WTC11 (cell line): ENCODE data around the gene DNMT3A. TPM values are rescaled to one million over a fixed set of nuclear protein-coding genes. Genes with fewer than 3 reads are reported as not detected.

Experiments used
- ATAC-seq: fragments of 200-7000 bp; cut with Tn5 transposase; 2 replicates; pipeline ENCODE4 v1.10.0; 2021; ENCODE audit warnings: mild to moderate bottlenecking, moderate library complexity
- CTCF ChIA-PET: fragments of 300-600 bp; sonication (Branson Sonifier 250); formaldehyde crosslinking; loops from one replicate; lab custom pipeline; 2021; ENCODE audit warnings: antibody characterized with exemption; lab: Charles Lee
- POLR2A ChIA-PET: fragments of 350-600 bp; sonication (Branson Sonifier 250); formaldehyde crosslinking; loops from one replicate; lab custom pipeline; 2021; ENCODE audit warnings: antibody characterized with exemption; lab: Charles Lee
- DNase-seq: peaks from one replicate; pipeline ENCODE4 v3.0.0; 2021; ENCODE audit warnings: low spot score
- H3K27ac Mint-ChIP-seq: 2 replicates; pipeline ENCODE4 v1.8.0; 2021; ENCODE audit warnings: mixed read lengths
- H3K27me3 Mint-ChIP-seq: 2 replicates; pipeline ENCODE4 v1.8.0; 2021; ENCODE audit warnings: low read depth, mild to moderate bottlenecking, moderate library complexity, mixed read lengths
- H3K36me3 Mint-ChIP-seq: 2 replicates; pipeline ENCODE4 v1.8.0; 2021; ENCODE audit warnings: mixed read lengths
- H3K4me1 Mint-ChIP-seq: 2 replicates; pipeline ENCODE4 v1.8.0; 2022; ENCODE audit warnings: mixed read lengths
- H3K4me3 Mint-ChIP-seq: 2 replicates; pipeline ENCODE4 v1.8.0; 2021; ENCODE audit warnings: mild to moderate bottlenecking, moderate library complexity, mixed read lengths
- H3K9me3 Mint-ChIP-seq: 2 replicates; pipeline ENCODE4 v1.8.0; 2021; ENCODE audit warnings: mixed read lengths
- E2F4 ChIP-seq: sonication (generic); formaldehyde crosslinking; IDR thresholded peaks from 2 replicates; pipeline ENCODE4 v1.8.1; 2022; ENCODE audit warnings: low read depth, mild to moderate bottlenecking, moderate library complexity, missing genetic modification reagents, borderline replicate concordance
- FOXK1 ChIP-seq: sonication (generic); formaldehyde crosslinking; IDR thresholded peaks from 2 replicates; pipeline ENCODE4 v1.8.0; 2022; ENCODE audit warnings: mild to moderate bottlenecking, moderate library complexity, missing genetic modification reagents
- FOXP4 ChIP-seq: sonication (generic); formaldehyde crosslinking; IDR thresholded peaks from 2 replicates; pipeline ENCODE4 v1.8.0; 2022; ENCODE audit warnings: mild to moderate bottlenecking, missing genetic modification reagents
- NFATC4 ChIP-seq: fragments of 250-450 bp; sonication (Bioruptor Pico); IDR thresholded peaks from 2 replicates; pipeline ENCODE4 v1.9.0; 2021; ENCODE audit warnings: mild to moderate bottlenecking
- NFE2L1 ChIP-seq: sonication (generic); formaldehyde crosslinking; IDR thresholded peaks from 2 replicates; pipeline ENCODE4 v1.8.1; 2023; ENCODE audit warnings: missing genetic modification reagents
- PRRX2 ChIP-seq: fragments of 250-450 bp; sonication (Bioruptor Pico); IDR thresholded peaks from 2 replicates; pipeline ENCODE4 v1.8.0; 2021; ENCODE audit warnings: mild to moderate bottlenecking
- SP1 ChIP-seq: sonication (generic); formaldehyde crosslinking; conservative IDR thresholded peaks from 2 replicates; pipeline ENCODE4 v1.8.1; 2022; ENCODE audit warnings: missing genetic modification reagents
- ZMAT4 ChIP-seq: fragments of 250-450 bp; sonication (Bioruptor Pico); IDR thresholded peaks from 2 replicates; pipeline ENCODE4 v1.9.0; 2021; ENCODE audit warnings: mild to moderate bottlenecking
- ZNF232 ChIP-seq: sonication (generic); formaldehyde crosslinking; IDR thresholded peaks from 2 replicates; pipeline ENCODE4 v1.8.0; 2022; ENCODE audit warnings: mild to moderate bottlenecking, missing genetic modification reagents
- ZNF263 ChIP-seq: sonication (generic); formaldehyde crosslinking; IDR thresholded peaks from 2 replicates; pipeline ENCODE4 v1.8.1; 2022; ENCODE audit warnings: low read depth, mild to moderate bottlenecking, moderate library complexity, missing genetic modification reagents
- ZNF281 ChIP-seq: sonication (generic); formaldehyde crosslinking; IDR thresholded peaks from 2 replicates; pipeline ENCODE4 v1.8.0; 2023; ENCODE audit warnings: mild to moderate bottlenecking, missing genetic modification reagents
- ZNF317 ChIP-seq: sonication (generic); formaldehyde crosslinking; IDR thresholded peaks from 2 replicates; pipeline ENCODE4 v1.8.1; 2023; ENCODE audit warnings: low read depth, mild to moderate bottlenecking, moderate library complexity, missing genetic modification reagents, borderline replicate concordance
- ZNF425 ChIP-seq: fragments of 250-450 bp; sonication (Bioruptor Pico); conservative IDR thresholded peaks from 2 replicates; pipeline ENCODE4 v1.9.0; 2021; ENCODE audit warnings: mild to moderate bottlenecking
- total RNA-seq: library from RNA; stranded (reverse); gene quantifications from 3 replicates; pipeline ENCODE4 v1.2.3, GENCODE V29; 2021
- TF ChIP-seq, protein P1 (sequence below): sonication (generic); formaldehyde crosslinking; IDR thresholded peaks from 2 replicates; pipeline ENCODE4 v1.8.1; 2022; ENCODE audit warnings: low read depth, missing genetic modification reagents, borderline replicate concordance
- TF ChIP-seq, protein P2 (sequence below): fragments of 250-450 bp; sonication (Bioruptor Pico); IDR thresholded peaks from 2 replicates; pipeline ENCODE4 v1.9.0; 2021; ENCODE audit warnings: mild to moderate bottlenecking, borderline replicate concordance
- TF ChIP-seq, protein P3 (sequence below): sonication (generic); formaldehyde crosslinking; IDR thresholded peaks from 2 replicates; pipeline ENCODE4 v1.8.1; 2023; ENCODE audit warnings: mild to moderate bottlenecking, missing genetic modification reagents

Gene DNMT3A
- total RNA-seq, 1 experiment from 2014 or later = 154 TPM

DNA sequence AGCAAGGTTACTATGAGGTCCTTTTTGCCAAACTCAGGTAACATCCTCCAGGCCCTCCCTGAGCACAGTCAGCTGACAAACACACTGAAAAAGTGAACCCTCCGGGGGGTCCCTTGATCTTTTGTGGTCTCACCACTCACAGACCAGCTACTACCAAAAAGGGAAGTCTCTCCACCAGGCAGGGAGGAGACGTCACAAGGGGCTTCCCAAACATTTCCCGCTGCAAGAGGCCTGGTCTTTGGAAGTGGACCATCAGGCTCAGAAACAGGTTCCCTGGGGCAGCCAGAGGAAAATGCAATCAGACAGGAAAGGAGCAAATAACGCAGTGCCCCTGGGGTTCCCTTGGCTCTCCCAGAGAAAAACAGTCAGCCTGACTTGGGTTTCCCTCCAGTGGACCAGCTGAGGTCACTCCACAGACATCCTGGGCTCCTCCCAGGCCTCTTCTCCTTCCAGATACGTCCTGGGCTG lies 134.6 kb downstream of the DNMT3A start (continued):
- no peak for TF ChIP-seq ZNF425 (CRISPR knock-in tag)
- TF ChIP-seq ZNF317 (CRISPR knock-in tag) = no peak
- TF ChIP-seq NFATC4 = no peak
- TF ChIP-seq, protein P1, sequence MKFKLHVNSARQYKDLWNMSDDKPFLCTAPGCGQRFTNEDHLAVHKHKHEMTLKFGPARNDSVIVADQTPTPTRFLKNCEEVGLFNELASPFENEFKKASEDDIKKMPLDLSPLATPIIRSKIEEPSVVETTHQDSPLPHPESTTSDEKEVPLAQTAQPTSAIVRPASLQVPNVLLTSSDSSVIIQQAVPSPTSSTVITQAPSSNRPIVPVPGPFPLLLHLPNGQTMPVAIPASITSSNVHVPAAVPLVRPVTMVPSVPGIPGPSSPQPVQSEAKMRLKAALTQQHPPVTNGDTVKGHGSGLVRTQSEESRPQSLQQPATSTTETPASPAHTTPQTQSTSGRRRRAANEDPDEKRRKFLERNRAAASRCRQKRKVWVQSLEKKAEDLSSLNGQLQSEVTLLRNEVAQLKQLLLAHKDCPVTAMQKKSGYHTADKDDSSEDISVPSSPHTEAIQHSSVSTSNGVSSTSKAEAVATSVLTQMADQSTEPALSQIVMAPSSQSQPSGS (CRISPR knock-in tag) = no peak
- TF ChIP-seq, protein P2, sequence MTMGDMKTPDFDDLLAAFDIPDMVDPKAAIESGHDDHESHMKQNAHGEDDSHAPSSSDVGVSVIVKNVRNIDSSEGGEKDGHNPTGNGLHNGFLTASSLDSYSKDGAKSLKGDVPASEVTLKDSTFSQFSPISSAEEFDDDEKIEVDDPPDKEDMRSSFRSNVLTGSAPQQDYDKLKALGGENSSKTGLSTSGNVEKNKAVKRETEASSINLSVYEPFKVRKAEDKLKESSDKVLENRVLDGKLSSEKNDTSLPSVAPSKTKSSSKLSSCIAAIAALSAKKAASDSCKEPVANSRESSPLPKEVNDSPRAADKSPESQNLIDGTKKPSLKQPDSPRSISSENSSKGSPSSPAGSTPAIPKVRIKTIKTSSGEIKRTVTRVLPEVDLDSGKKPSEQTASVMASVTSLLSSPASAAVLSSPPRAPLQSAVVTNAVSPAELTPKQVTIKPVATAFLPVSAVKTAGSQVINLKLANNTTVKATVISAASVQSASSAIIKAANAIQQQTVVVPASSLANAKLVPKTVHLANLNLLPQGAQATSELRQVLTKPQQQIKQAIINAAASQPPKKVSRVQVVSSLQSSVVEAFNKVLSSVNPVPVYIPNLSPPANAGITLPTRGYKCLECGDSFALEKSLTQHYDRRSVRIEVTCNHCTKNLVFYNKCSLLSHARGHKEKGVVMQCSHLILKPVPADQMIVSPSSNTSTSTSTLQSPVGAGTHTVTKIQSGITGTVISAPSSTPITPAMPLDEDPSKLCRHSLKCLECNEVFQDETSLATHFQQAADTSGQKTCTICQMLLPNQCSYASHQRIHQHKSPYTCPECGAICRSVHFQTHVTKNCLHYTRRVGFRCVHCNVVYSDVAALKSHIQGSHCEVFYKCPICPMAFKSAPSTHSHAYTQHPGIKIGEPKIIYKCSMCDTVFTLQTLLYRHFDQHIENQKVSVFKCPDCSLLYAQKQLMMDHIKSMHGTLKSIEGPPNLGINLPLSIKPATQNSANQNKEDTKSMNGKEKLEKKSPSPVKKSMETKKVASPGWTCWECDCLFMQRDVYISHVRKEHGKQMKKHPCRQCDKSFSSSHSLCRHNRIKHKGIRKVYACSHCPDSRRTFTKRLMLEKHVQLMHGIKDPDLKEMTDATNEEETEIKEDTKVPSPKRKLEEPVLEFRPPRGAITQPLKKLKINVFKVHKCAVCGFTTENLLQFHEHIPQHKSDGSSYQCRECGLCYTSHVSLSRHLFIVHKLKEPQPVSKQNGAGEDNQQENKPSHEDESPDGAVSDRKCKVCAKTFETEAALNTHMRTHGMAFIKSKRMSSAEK = no peak
- no peak for TF ChIP-seq ZNF232

DNA sequence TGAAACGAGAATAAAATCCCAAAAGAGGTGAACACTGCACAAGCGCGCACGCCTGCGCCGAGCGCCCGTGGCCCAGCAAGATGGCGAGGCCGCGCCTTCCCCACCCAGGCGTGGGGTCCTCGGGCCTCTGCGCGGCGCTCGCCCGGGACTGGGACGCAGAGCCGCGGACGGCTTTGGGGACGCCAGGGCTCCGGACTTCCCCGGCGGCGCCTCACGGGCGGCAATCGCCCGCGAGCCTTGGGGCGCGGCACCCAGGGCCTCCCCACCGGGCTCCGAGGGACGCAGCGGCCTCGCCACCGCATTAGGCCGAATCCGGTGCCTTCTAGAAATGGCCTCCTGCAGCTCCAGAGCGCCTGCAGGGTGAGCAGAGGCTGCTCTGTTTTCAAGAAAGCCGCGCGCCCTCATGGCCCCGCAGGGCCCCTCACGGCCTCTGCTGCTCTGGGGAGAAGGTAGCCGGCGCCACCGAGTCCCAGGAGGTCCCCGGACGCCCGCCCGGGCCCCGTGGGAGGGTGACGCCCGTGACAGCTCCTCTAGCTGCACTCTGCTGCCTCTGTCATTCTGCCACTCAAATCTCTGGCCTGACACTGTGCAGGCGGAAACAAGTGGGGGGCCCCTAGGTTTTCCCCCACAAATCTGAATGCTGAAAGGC lies 137.4 kb downstream of the DNMT3A start:
- peak; percentile 27 for DNase-seq
- no peak overlapping the region for H3K4me3 Mint-ChIP-seq
- no peaks in the 10 kb centered on the region for H3K27me3 Mint-ChIP-seq
- CTCF ChIA-PET = interaction anchor here (0.6 to 1.5 kb wide), 3 partner anchors 16 to 38 kb away, joined by 3 to 7 read pairs (median 5); no protein-coding TSS in a partner anchor
- no peak overlapping the region for H3K27ac Mint-ChIP-seq
- TF ChIP-seq ZNF263 (CRISPR knock-in tag) (no peak), SP1 (CRISPR knock-in tag) (no peak), NFE2L1 (CRISPR knock-in tag) (no peak), FOXK1 (CRISPR knock-in tag) (no peak)
- TF ChIP-seq, protein P3, sequence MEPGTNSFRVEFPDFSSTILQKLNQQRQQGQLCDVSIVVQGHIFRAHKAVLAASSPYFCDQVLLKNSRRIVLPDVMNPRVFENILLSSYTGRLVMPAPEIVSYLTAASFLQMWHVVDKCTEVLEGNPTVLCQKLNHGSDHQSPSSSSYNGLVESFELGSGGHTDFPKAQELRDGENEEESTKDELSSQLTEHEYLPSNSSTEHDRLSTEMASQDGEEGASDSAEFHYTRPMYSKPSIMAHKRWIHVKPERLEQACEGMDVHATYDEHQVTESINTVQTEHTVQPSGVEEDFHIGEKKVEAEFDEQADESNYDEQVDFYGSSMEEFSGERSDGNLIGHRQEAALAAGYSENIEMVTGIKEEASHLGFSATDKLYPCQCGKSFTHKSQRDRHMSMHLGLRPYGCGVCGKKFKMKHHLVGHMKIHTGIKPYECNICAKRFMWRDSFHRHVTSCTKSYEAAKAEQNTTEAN = no peak
- TF ChIP-seq, all 79 proteins: peak for 0
- POLR2A ChIA-PET = no interaction called here
- H3K36me3 Mint-ChIP-seq = no peaks in the 10 kb centered on the region
- H3K4me1 Mint-ChIP-seq = peaks cover 7% of the 10 kb centered on the region
- peak; percentile 49 for ATAC-seq
- H3K9me3 Mint-ChIP-seq = no peaks in the 10 kb centered on the region

DNA sequence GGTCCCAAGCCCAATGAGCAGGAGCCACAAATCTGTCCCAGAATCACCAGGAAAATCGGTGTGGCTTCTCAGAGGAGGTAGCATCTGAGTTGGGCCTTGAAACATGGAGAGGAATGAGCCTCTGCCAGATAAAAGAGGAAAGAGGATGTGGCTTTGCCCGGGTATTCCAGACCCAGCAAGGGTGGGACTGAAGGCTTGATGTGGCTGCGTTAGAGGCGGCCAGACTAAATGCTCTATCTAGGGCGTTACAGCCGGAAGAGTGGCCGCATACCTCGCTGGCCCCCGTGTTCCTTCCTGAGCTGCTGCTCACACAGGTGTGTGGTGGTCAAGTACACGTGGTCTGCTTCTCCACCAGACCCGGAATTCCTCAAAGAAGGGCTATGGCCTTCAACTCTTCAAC lies 139.4 kb downstream of the DNMT3A start:
- no peak overlapping the region for H3K27ac Mint-ChIP-seq
- no peak for DNase-seq
- no peak overlapping the region for H3K4me3 Mint-ChIP-seq
- ChIA-PET CTCF (interaction anchor here (1.0 kb wide), 1 partner anchor 227 kb away, joined by 3 read pairs; no protein-coding TSS in a partner anchor), POLR2A (no interaction called here)
- H3K36me3 Mint-ChIP-seq = no peaks in the 10 kb centered on the region
- no peak for ATAC-seq
- no peaks in the 10 kb centered on the region for H3K9me3 Mint-ChIP-seq
- peaks cover 10% of the 10 kb centered on the region for H3K4me1 Mint-ChIP-seq
- H3K27me3 Mint-ChIP-seq = no peaks in the 10 kb centered on the region
- TF ChIP-seq E2F4 (CRISPR knock-in tag) (no peak), ZMAT4 (CRISPR knock-in tag) (no peak), ZNF281 (CRISPR knock-in tag) (no peak), FOXP4 (CRISPR knock-in tag) (no peak), PRRX2 (no peak)
